Breast epithelium (tissue), 4 donors: Measurements from ENCODE around the gene NDUFB3. TPM values are rescaled to one million over a fixed set of nuclear protein-coding genes. Genes with fewer than 3 reads are reported as not detected.

Experiments
- DNase-seq, 2 donors: peaks; one replicate each; pipeline ENCODE4 v3.0.0-alpha.2; 2019; ENCODE audit warnings: low spot score in 2 of 2
- H3K27ac ChIP-seq, 2 donors: fragments of 200-600 bp; sonication (generic) in 1 of 2; one replicate each; pipeline ENCODE4 v1.5.1; 2016 to 2019; ENCODE audit warnings: mild to moderate bottlenecking in 1 of 2
- H3K27me3 ChIP-seq, 2 donors: fragments of 200-600 bp; sonication (generic) in 1 of 2; one replicate each; pipeline versions ENCODE4 v1.5.1 to v1.6.0; 2017 to 2019; ENCODE audit warnings: control low read depth in 1 of 2, mild to moderate bottlenecking in 1 of 2
- H3K36me3 ChIP-seq: fragments of 200-600 bp; one replicate; pipeline ENCODE4 v1.5.1; 2019
- H3K4me1 ChIP-seq, 2 donors: fragments of 200-600 bp; sonication (generic); one replicate each; pipeline ENCODE4 v1.5.1; 2016 to 2019; ENCODE audit warnings: control low read depth in 1 of 2
- H3K4me3 ChIP-seq, 3 donors: fragments of 200-600 bp; sonication (generic); 1 replicate in 2 of 3; 2 replicates in 1 of 3; pipeline ENCODE4 v1.5.1; 2016 to 2019; ENCODE audit warnings: mild to moderate bottlenecking in 3 of 3, moderate library complexity in 2 of 3
- H3K9me3 ChIP-seq, 2 donors: fragments of 200-600 bp; sonication (generic) in 1 of 2; one replicate each; pipeline ENCODE4 v1.5.1; 2016 to 2019; ENCODE audit warnings: control low read depth in 1 of 2
- CTCF ChIP-seq, 3 donors: fragments of 450-650 bp; IDR thresholded peaks; one replicate each; pipeline ENCODE4 v1.5.1; 2016 to 2017; ENCODE audit warnings: antibody characterized with exemption in 3 of 3, mild to moderate bottlenecking in 3 of 3, moderate library complexity in 3 of 3
- POLR2A ChIP-seq: fragments of 450-650 bp; IDR thresholded peaks from one replicate; pipeline ENCODE4 v1.6.1; 2016; ENCODE audit warnings: antibody characterized with exemption, mild to moderate bottlenecking, moderate library complexity
- POLR2AphosphoS5 ChIP-seq, 3 donors: sonication (generic); formaldehyde crosslinking; IDR thresholded peaks; one replicate each; pipeline ENCODE4 v1.6.1; 2017; ENCODE audit warnings: antibody characterized with exemption in 3 of 3
- intact Hi-C: fragments of 100-400 bp; cut with DNase I; formaldehyde crosslinking; loops from one replicate; pipeline ENCODE4 v1.15.1; 2023; ENCODE audit warnings: low total_unique reads
- total RNA-seq, 3 donors: library from RNA; depleted of rRNA; stranded (reverse); fragments of >200 nt; gene quantifications; one replicate each; pipeline ENCODE4 v1.1.0, GENCODE V29; 2016

The NDUFB3 gene
- total RNA-seq, 3 donors from 2014 or later, result 40.8 to 51.5 (median 41.4) TPM

GRCh38 chr2:201126308-201127151 lies 54.7 kb downstream of the NDUFB3 start:
- Histone ChIP-seq H3K36me3 (no peaks in the 10 kb centered on the region), H3K4me1 (peaks cover 6 to 63% of the 10 kb centered on the region in 2 donors), H3K9me3 (no peaks in the 10 kb centered on the region), H3K27me3 (no peaks in the 10 kb centered on the region), H3K27ac (peak overlapping the region; percentile 88 to 91), H3K4me3 (peak overlapping the region; percentile 7 to 49 (median 7))
- intact Hi-C loops, result no loop called here
- TF ChIP-seq POLR2AphosphoS5 (IDR thresholded peaks at IDR 0.05) (peak in 1 of 3 donors; percentile 44), CTCF (IDR thresholded peaks at IDR 0.05) (no peak), POLR2A (no peak)
- DNase-seq, result no peak

- Histone ChIP-seq H3K4me1 (peaks cover 6 to 69% of the 10 kb centered on the region in 2 donors), H3K4me3 (peak overlapping the region; percentile 7 to 49 (median 7)), H3K9me3 (no peaks in the 10 kb centered on the region), H3K27me3 (no peaks in the 10 kb centered on the region), H3K36me3 (no peaks in the 10 kb centered on the region), H3K27ac (peak overlapping the region; percentile 88 to 91)
- TF ChIP-seq POLR2AphosphoS5 (IDR thresholded peaks at IDR 0.05) (no peak), CTCF (IDR thresholded peaks at IDR 0.05) (no peak), POLR2A (no peak)
- no peak for DNase-seq
- intact Hi-C loops, result no loop called here
Measured at GRCh38 chr2:201127152-201127511, 55.3 kb downstream of the NDUFB3 start.

DNA sequence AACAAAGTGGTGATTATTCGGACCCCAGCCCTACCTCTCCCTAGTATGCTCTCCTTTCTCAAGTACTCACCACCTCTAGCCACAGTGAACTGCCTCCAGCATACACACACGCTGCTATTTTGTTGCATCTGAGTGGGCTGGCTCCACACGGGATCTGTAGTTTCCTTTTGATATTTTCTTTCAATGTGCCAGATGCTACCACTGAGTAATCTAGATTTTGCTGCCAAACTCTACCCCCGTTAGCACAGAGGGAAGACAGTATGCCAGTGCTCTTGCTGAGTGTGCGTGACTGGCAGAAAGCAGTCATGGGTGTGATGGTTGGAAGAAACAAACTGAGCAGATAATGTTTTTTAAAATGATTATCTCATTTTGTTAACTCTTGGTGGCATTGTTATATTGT lies 55.8 kb downstream of the NDUFB3 start:
- H3K4me1 ChIP-seq, result peaks cover 6 to 70% of the 10 kb centered on the region in 2 donors
- TF ChIP-seq POLR2AphosphoS5 (IDR thresholded peaks at IDR 0.05), result peak in 1 of 3 donors; percentile 15
- no peak for TF ChIP-seq CTCF (IDR thresholded peaks at IDR 0.05)
- no peak for TF ChIP-seq POLR2A
- no peaks in the 10 kb centered on the region for H3K36me3 ChIP-seq
- no peak for DNase-seq
- H3K9me3 ChIP-seq, result no peaks in the 10 kb centered on the region
- H3K27me3 ChIP-seq, result no peaks in the 10 kb centered on the region
- H3K4me3 ChIP-seq, result peak overlapping the region; percentile 7 to 49 (median 7)
- peak overlapping the region; percentile 88 to 91 for H3K27ac ChIP-seq
- intact Hi-C loops, result no loop called here

DNA sequence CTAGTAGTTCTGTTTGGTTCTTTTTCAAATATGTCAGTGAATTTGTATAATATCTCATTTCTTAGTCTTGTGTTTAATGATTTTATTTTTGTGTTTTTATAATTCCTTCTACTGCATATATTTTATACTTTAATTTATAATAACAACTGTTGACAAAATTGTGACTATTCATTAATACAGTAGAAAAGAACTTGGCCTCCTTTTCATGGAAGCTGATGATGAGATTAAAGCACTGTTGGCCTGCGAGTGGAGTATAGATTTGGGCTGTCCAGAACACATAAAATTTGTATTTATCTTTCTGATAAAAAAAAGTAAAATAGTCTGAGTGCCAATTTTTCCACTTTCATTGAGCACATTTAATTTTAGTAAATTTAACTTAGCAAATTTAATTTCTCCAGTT lies 56.2 kb downstream of the NDUFB3 start:
- TF ChIP-seq POLR2AphosphoS5 (IDR thresholded peaks at IDR 0.05), result no peak
- TF ChIP-seq CTCF (IDR thresholded peaks at IDR 0.05), result no peak
- no peak for TF ChIP-seq POLR2A
- no peaks in the 10 kb centered on the region for H3K9me3 ChIP-seq
- H3K4me3 ChIP-seq, result no peak overlapping the region
- H3K27me3 ChIP-seq, result no peaks in the 10 kb centered on the region
- H3K4me1 ChIP-seq, result peaks cover 6 to 69% of the 10 kb centered on the region in 2 donors
- intact Hi-C loops, result no loop called here
- H3K36me3 ChIP-seq, result no peaks in the 10 kb centered on the region
- peak overlapping the region; percentile 88 to 91 for H3K27ac ChIP-seq
- DNase-seq, result no peak

- H3K36me3 ChIP-seq, result no peaks in the 10 kb centered on the region
- H3K4me1 ChIP-seq, result peaks cover 6 to 65% of the 10 kb centered on the region in 2 donors
- no peak for DNase-seq
- H3K4me3 ChIP-seq, result no peak overlapping the region
- TF ChIP-seq POLR2A, result no peak
- peak in 1 of 3 donors; percentile 14 for TF ChIP-seq POLR2AphosphoS5 (IDR thresholded peaks at IDR 0.05)
- H3K9me3 ChIP-seq, result no peaks in the 10 kb centered on the region
- H3K27ac ChIP-seq, result peak overlapping the region; percentile 77 to 88
- intact Hi-C loops, result no loop called here
- no peaks in the 10 kb centered on the region for H3K27me3 ChIP-seq
Measured at GRCh38 chr2:201128933-201129505, 57.2 kb downstream of the NDUFB3 start.
